ENCODE results near the gene AP3S2. TPM values are rescaled to one million over a fixed set of nuclear protein-coding genes. Genes with fewer than 3 reads are reported as not detected.

Gene AP3S2
- total RNA-seq, 4 donors from 2014 or later, result 15.5 to 70.4 (median 28.4) TPM

GRCh38 chr15:89807689-89808088 is 86.1 kb downstream of the AP3S2 start:
- no peaks in the 10 kb centered on the region for H3K27me3 ChIP-seq
- H3K36me3 ChIP-seq, result peaks cover 35% of the 10 kb centered on the region
- TF ChIP-seq, protein P1, sequence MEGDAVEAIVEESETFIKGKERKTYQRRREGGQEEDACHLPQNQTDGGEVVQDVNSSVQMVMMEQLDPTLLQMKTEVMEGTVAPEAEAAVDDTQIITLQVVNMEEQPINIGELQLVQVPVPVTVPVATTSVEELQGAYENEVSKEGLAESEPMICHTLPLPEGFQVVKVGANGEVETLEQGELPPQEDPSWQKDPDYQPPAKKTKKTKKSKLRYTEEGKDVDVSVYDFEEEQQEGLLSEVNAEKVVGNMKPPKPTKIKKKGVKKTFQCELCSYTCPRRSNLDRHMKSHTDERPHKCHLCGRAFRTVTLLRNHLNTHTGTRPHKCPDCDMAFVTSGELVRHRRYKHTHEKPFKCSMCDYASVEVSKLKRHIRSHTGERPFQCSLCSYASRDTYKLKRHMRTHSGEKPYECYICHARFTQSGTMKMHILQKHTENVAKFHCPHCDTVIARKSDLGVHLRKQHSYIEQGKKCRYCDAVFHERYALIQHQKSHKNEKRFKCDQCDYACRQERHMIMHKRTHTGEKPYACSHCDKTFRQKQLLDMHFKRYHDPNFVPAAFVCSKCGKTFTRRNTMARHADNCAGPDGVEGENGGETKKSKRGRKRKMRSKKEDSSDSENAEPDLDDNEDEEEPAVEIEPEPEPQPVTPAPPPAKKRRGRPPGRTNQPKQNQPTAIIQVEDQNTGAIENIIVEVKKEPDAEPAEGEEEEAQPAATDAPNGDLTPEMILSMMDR (IDR thresholded peaks at IDR 0.05), result no peak
- TF ChIP-seq EP300 (IDR thresholded peaks at IDR 0.05), result no peak
- TF ChIP-seq POLR2A (IDR thresholded peaks at IDR 0.05), result no peak
- TF ChIP-seq POLR2AphosphoS5 (IDR thresholded peaks at IDR 0.05), result no peak
- H3K27ac ChIP-seq, result no peak overlapping the region
- no peak for DNase-seq (ENCODE audit: low spot score in 2 of 2)
- peaks cover 38% of the 10 kb centered on the region for H3K4me1 ChIP-seq
- WGBS, result 92% methylated on average over 6 of the region's 6 CpGs
- no peaks in the 10 kb centered on the region for H3K9me3 ChIP-seq
- H3K4me3 ChIP-seq, result no peak overlapping the region

- H3K9me3 ChIP-seq, result no peaks in the 10 kb centered on the region
- peaks cover 44% of the 10 kb centered on the region for H3K36me3 ChIP-seq
- H3K4me3 ChIP-seq, result no peak overlapping the region
- H3K27ac ChIP-seq, result no peak overlapping the region
- TF ChIP-seq, protein P1 (IDR thresholded peaks at IDR 0.05), result no peak
- no peak for TF ChIP-seq POLR2AphosphoS5 (IDR thresholded peaks at IDR 0.05)
- TF ChIP-seq POLR2A (IDR thresholded peaks at IDR 0.05), result no peak
- TF ChIP-seq EP300 (IDR thresholded peaks at IDR 0.05), result no peak
- DNase-seq (ENCODE audit: low spot score in 2 of 2), result peak in 1 of 2 donors; percentile 58
- H3K27me3 ChIP-seq, result no peaks in the 10 kb centered on the region
- peaks cover 30% of the 10 kb centered on the region for H3K4me1 ChIP-seq
- 82% methylated on average over 16 of the region's 22 CpGs for WGBS
Measured at GRCh38 chr15:89806559-89807550, 86.9 kb downstream of the AP3S2 start.

GRCh38 chr15:89806210-89806558 is 87.6 kb downstream of the AP3S2 start:
- no peak overlapping the region for H3K4me3 ChIP-seq
- no peak overlapping the region for H3K27ac ChIP-seq
- no peaks in the 10 kb centered on the region for H3K9me3 ChIP-seq
- peaks cover 23% of the 10 kb centered on the region for H3K4me1 ChIP-seq
- TF ChIP-seq, protein P1 (IDR thresholded peaks at IDR 0.05), result no peak
- TF ChIP-seq POLR2AphosphoS5 (IDR thresholded peaks at IDR 0.05) (no peak), EP300 (IDR thresholded peaks at IDR 0.05) (no peak)
- DNase-seq (ENCODE audit: low spot score in 2 of 2), result peak in 1 of 2 donors; percentile 45
- no peaks in the 10 kb centered on the region for H3K27me3 ChIP-seq
- WGBS, result 85% methylated on average over 20 of the region's 21 CpGs
- peaks cover 50% of the 10 kb centered on the region for H3K36me3 ChIP-seq

- H3K36me3 ChIP-seq, result peaks cover 52% of the 10 kb centered on the region
- no peaks in the 10 kb centered on the region for H3K9me3 ChIP-seq
- H3K27me3 ChIP-seq, result no peaks in the 10 kb centered on the region
- TF ChIP-seq, protein P1 (IDR thresholded peaks at IDR 0.05), result no peak
- TF ChIP-seq EP300 (IDR thresholded peaks at IDR 0.05), result no peak
- no peak for TF ChIP-seq POLR2AphosphoS5 (IDR thresholded peaks at IDR 0.05)
- no peak for TF ChIP-seq POLR2A (IDR thresholded peaks at IDR 0.05)
- 90% methylated on average over 29 of the region's 29 CpGs for WGBS
- DNase-seq (ENCODE audit: low spot score in 2 of 2), result peak in 1 of 2 donors; percentile 51
- H3K4me3 ChIP-seq, result no peak overlapping the region
- H3K4me1 ChIP-seq, result peaks cover 17% of the 10 kb centered on the region
- no peak overlapping the region for H3K27ac ChIP-seq
Measured at GRCh38 chr15:89805241-89806209, 88.3 kb downstream of the AP3S2 start.

Measured in suprapubic skin (tissue), 4 donors.